Hippocampal formation (tissue), 2 donors: ENCODE data around the gene AIPL1.

Source experiments
- DNase-seq, 2 donors: peaks; one replicate each; lab custom pipeline; 2025; lab: John Stamatoyannopoulos, UW

The AIPL1 gene

DNA sequence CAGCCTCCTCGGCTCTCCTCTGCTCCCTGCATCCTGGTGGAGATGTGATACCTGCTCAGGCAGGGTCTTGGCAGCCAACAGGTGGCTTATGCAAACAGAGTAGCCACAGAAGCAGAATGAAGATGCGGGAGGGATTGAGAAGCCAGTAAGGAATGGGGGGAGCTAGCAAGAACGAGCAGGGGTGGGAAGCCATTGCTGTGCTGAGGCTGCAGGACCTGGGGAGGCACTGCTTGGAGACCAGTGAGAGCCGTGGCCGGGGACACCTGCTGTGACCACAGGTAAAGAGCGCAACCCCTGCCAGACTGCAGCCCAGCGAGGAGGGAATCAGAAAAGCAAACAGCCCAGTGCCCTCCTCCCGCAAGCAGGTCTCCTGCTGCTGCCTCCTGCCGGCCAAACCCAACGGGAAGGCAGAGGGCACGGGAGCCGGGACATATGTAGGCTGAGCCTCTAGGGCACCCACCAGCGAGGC, 14.7 kb downstream of the AIPL1 start:
- no peak for DNase-seq

DNA sequence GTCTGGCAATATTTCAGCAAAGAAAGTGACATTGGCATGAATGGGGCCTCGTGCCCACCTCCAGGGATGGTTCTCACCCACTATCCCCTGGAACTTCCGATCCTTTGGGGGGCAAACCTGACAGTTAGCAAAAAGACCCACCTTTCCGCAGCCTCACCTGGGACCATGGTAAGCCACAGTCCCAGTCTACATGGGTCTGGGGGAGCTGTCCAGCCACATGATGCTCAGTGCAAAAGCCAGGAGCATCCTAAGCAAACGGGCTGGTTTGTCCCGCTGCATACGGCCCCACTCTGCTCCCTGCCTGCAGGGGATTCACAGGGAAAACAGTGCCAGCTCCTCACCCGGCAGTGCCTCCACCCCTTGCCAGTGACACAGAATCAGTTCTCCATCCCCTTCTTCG, 19.3 kb downstream of the AIPL1 start:
- no peak for DNase-seq

DNA sequence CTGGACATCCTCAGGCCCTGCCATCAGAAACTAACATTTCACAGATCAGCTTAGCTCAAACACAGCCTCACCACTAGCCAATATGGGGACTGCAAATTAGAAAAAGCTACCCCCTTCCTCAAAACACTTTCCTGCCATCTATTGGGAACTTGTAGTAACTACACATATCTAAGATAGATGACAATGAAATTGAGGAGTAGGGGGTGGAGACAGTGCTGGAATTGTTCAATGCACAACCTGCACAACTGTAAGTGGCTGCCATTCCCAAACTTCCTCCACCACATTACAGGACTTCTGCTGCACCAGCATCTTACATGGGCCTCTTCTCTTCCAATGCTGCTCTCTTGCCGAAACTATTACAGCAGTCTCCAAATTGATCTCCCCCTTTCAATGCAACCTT, 21.9 kb downstream of the AIPL1 start:
- DNase-seq: peak in 1 of 2 donors; percentile 48

DNA sequence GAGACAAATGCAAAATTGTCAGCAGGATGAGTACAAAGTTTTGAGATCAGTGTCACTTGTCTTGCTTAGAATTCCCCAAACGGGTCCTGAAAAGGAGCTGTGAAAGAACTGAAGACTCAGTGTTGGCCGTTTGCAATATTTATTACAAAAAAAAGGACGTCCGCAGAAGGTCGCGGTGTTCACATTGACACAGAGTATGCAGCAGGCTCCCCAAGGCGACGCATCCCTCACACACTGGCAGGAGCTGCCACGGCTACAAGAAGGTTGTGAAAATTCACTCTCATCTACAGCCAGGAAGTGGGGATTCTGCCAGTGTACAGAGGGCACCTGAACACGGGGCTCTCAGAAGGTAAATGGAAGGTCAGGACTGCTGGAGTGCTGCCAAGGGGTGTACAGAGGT, 26.2 kb downstream of the AIPL1 start:
- DNase-seq: no peak

DNA sequence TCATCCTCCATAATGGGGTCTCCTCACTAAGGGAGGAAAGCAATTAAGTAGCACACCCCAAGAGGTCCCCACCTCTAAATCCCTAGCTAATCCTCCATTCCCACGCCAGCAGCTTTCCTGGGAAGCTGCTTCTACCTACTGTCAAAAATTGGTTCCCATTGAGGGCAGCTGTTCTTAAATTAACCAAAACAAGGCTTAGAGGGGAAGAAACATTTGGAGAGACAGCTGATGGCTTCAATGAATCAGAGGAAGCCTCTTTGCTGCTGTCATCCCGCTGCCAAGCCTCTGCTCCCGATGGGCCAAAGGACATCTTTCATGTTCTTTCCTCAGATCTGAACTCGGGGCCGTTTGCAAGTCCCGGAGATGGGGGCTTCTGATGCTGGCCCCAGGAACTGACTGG, 26.6 kb downstream of the AIPL1 start:
- no peak for DNase-seq

DNA sequence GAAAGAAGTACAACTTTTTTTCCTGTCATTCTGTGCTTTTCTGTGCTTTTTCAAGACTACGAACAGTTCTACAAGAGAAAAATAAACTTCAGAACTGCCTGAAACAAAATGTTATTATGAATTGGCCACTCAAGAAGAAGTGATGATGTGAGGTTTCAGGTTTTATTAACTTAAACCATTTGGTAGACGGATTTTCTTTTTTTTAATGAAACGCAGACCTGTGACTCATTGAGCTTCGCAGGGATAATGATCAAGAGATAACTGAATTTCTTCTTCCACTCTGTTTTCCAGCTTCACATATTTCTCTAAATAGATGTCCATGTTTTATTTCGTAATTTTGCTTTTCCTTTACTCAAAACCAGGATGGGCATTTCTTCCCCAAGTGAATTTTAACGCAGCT, 32.7 kb downstream of the AIPL1 start:
- no peak for DNase-seq

DNA sequence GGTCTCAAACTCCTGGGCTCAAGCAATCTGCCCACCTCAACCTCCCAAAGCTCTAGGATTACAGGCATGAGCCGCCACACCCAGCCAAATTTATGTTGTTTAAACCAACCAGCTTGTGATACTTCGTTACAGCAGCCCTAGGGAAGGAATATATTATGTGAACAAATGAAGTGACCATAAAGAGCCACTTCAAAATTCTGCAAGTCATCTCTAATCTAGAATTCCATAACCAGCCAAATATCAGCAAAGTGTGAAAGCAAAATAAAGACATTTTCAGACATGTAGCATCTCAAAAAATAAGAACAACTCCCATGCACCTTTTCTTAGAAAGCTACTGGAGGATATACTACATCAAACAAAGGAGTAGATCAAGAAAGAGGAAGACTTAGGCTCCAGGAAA, 36.0 kb downstream of the AIPL1 start:
- DNase-seq: no peak

DNA sequence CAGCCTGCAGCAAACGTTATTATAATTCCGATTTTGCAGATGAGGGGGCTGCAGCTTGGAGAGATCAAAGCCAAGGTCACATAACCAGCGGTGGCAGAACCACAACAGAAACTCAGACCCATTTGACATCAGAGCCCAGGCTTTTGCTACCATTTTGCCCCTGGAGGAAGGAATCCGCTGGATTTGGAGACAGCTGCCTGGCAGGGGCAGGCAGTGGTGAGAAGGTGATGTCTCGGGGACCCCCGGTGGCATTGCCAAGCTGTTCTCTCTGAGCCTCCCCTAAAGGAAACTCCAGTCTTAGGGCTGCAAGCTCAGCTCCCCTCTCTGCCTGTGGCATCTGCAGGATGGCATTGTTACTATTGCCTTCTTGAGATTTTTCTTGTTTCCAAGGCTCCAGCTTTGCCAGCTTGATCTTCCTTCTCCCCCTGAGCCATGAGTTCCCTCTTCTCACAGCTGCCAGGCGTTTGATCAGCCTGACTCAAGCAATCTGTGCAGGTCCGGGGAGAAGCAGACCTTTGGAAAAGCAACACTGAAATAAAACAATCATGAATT, 40.8 kb downstream of the AIPL1 start:
- no peak for DNase-seq

DNA sequence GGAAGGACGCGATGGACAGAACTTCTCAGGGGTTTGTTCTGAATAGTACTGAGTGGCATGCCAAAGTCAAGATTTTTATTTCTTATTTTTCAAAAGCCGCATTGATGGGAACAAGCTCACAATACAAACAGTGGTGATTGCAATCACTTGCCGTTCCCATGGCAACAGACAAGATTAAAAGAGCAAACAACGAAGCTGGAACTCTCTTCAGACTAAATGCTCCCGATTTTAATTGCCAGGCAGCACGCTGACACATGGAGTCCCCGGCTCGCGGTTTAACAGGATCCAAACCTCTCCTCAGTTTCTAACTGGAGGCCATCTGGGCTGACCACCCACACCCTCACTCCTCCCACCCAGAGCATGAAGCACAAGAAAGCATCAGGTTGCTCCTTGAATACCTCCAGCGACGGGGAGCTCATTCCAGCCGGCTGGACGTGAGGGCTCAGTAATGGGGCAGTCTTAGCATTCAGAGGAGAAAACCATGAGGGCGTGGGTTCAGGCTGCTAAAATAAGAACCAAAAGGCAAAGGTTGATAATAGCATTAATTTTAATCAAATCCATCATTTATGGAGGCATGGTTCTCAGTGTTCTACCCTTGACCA, 41.5 kb downstream of the AIPL1 start:
- DNase-seq: peak in 1 of 2 donors; percentile 17

DNA sequence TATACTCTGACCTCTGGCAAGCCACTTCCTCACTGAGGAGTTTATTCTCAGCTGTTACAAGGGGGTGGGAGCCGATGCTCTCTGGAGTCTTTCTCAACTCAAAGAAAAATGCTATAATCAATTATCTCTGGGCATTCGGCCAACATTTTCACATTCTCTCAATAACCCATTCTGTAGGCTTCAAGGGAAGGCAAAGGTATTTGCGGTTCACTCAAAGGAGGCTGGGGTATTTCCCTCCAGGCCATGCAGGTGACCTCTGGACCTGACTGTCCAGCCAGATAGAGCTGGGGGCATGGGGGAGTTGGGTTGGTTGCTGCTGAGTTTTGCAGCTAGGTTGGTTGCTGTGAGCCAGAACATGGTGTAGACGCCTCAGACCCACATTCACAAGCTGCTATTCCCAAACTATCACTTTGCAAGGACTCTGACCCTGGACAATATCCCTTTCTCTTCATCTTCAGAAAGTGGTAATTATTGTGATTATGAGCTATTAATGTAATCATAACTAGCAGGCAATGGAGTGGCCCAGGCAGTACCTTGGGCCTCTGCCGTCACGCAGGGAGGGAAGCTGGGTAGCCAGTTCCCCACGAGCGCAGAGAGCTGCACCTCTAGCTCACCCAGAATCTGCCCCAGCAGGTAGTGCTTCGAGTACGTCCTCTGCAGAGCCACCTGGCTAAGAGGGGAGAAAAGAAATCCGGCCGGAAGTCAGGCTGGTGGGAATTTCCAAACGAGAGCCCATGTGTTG, 42.1 kb downstream of the AIPL1 start:
- DNase-seq: no peak

DNA sequence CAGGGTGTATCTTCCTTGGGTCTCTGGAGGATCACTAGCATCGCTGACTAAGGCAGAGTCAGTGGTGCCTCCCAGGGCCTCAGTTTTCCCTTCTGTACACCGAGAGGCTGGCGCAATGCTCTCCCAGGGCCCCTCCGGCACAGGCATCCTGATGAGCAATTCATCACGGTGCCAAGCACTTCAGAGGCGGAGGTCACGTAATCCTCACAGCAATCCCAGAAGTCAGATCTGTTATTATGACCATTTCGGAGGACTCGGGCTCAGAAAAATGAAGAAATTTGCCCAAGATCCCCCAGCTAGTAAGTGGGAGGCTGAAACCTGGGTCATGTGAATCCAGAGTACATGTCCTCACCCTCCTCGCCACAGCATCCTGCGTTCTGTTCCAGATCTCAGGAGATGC, 46.5 kb downstream of the AIPL1 start:
- DNase-seq: no peak

DNA sequence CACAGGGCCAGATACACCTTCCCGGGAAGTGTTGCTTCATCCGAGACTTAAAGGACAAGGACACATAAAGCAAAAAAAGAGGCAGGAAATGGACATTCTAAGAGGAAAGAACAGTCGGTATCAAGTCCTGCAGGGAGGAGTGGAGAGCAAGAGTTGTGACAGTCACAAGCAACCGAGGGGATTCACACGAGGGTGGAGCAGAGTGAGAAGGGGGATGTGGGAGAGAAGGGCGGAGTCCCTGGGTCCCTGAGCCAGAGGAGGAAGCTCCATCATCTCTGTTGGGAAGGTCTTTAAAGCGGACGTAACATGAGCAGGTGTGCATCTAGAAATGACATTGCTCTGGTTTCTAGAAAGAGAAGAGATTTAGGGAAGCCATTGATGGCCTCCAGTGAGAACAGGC, 47.1 kb downstream of the AIPL1 start:
- no peak for DNase-seq

DNA sequence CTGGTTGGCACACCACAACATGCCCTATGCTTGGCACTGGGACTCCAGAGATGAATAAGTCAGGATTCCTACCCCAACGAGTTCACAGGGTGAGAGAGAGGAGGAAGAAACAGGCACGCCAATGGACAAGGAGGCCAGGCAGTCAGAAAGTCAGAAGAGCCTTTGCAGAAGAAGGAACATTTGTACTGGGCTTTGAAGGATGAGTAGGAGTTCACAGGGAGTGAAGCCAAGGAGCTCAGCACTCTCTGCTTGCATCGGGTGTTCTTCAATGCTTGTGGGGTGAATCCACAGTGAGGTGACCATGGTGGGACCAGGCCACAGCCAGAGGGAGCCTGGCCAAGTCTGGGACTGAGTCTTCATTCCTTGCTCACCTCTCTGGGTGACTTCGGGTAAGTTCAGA, 47.5 kb downstream of the AIPL1 start:
- DNase-seq: no peak

DNA sequence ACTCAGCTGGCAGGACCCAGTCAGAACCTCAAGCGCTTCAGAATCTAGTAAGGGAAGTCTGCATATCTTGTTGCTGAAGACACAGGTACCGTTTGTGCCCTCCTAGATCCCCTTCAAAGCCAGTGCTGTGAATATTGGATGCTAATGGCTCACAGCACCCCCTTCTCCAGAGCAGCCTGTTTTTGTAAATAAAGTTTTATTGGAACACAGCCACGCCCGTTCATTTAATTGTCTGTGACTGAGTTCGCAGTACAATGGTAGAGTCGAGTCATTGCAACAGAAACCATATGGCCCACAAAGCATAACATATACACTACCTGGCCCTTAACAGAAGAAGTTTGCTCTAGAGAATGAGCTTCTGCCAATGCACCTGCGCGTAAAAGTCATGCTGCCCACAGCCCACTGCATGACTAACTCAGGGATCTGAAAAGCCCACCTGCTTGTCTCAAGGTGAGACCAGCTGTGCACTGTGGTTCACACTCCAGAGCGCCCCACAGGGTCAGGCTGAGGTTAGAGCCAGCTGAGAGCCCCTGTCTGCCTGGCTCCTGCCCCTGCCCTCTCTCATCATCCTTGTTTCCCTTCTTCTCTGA, 48.8 kb downstream of the AIPL1 start:
- DNase-seq: no peak

DNA sequence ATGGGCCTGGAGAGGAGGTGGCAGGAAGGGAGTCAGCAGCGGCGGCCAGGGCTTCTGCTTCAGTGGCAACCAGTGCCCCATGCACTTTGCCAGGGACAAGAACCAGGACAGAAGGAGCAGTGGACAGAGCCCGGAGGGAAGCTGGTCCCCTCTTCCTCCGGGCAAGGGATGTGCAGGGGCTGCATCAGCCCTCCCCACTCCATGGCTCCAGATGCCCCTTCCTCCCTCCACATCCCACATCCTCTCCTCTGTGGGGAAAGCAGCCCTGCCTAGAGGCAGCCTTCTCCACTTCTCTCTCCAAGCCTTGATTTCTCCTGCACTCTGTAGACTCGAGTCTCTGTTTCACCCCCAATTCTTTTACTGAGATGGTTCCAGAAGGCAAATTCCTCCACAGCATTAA, 50.4 kb downstream of the AIPL1 start:
- DNase-seq: no peak

DNA sequence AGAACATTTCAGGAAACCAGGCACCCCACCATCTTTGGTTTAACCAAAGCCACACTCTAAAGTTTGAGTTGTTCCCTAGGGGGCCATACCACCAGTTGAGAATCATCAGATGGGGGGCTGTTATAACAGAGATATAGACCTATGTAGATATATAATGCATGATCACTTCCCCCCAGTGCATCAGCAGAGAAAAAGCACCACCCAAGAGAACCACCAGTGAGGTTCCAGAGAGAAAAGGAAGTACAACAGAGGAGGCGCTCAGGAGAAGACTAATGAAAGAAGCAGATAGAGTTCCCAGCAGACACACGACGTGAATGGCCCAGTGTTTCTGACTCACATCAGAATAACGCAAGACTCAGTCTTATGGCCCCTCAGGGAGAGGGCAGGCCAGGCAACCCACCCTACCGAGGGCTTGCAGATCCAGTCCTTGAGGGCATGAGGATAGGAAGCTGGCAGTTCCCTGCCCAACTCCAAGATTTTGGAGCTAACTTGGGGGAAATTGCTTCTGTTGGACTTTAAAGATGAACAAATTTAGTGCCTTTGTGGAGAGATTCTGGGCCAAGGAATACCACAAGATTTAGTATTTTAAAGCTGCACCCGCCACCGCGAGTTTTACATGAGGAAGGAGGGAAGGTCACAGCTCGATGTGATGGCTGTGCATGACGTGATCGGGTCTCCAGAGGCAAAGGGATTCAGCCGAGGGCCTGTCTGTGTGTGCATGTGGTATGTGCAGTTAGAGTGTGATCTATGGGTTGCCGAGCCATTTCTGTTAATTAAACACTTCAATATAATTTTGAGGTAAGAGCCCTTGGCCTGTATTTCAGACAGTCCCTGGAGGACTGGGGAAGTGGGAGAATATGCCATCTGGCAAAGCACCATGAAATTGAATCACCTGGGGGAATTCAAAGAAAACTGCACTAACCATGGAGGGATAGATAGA, 53.1 kb downstream of the AIPL1 start:
- no peak for DNase-seq

DNA sequence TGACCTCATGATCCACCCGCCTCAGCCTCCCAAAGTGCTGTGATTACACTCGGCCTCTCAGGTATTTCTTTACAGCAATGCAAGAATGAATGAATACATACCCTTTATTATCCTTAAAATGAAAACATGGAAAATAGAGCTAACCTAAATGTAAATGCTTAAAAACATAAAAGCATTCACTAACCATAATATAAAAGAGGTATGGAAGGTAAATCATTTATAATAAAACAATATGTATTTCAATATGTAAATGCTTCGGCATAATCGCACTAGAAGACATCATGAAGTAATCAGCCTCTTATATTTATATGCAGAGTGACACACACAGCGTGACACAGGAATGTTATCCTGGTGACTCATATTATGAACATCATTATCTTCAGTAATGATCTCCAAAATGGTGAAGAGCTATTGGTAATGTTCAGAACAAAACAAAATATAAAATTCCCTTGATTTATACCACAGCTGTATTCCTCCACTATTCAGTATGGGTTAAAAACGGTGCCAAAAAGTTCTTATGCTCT, 53.9 kb downstream of the AIPL1 start:
- DNase-seq: no peak

DNA sequence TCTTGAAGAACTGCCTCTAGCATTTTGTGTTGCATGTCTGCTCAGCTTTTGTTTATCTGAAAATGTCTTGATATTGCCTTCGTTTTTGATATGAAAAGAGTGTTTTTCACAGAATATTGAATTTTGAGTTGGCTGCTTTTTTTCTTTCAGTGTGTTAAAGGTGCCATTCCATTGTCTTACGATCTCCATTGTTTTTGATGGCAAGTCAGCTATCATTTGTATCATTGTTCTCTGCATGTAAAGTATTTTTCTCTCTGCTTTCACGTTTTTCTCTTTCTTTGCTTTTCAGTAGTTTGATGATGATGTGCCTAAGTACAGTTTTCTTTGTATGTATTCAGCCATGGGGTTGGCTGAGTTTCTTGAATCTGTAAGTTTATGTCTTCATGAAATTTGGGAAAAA, 57.0 kb downstream of the AIPL1 start:
- DNase-seq: no peak

DNA sequence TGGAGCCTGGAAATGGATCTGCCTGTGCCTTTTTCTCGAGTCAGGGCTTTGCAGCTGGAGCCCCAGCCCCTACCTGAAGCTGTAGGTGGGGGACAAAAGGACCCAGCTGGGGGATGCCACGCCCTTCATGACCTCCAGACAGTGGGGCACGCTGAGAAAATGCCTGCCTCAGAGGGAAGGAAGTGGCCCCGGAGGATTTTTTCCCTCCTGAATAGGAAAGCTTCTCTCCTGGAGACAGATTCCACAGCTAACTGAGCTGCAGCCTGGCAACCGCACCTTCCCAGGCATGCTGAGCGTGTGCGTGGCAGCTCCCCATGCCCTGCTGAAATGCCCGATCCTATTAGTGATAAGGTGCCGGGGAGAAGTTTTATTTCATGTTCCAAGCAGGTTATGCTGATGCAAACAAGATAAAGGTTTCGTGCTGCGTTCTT, 58.0 kb downstream of the AIPL1 start:
- no peak for DNase-seq

DNA sequence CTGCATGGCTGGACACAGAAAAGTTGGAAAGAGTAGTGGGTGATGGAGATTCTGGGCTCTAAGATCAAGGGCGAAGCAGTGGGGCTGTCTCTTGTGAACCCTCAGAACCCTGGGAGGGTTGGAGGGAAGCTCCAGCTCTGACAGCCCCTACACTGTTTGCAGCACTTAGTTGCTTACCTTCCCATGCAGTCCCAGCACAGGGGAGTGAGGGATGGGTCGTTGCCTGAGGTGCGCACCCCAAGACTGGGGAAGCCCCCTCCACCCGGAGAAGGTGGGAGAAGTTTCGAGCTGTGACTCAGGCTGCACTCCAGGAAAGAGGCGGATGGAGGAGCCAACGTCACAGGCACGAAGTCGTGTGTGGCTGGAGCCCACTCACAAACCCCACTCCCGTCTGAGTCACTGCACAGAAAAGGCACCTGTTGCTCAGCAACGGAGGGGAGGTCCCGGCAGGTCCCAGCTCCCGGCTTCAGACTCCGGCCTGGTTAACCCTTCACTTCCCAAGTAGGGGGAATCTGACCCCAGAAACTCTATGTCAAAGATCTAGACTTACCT, 60.1 kb downstream of the AIPL1 start:
- DNase-seq: no peak

DNA sequence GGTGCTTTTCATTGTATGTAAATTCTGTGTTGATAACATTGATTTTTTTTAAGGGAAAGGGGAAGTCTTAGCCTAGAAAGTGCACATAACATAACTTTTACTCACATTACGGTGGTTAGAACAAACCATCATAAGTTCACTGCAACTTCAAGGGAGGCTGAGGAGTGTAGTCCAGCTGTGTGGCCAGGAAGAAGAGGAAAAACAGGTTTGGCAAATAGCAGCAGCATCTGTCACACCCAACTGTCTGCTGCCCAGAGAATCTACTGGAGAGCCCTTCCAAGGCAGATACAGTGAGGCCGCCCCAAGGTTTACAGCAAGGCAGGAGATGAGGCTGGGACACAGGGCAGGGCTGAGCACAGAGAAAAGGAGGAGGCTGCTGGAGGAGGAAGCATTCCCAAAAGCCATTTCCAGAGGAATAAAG, 60.6 kb downstream of the AIPL1 start:
- DNase-seq: no peak
